Jurkat, Clone E6-1 (cell line): Measurements from ENCODE around the gene C1QTNF1.

Source experiments
- DNase-seq: peaks from one replicate; pipeline ENCODE4 v3.0.0-alpha.2; 2011; ENCODE audit warnings: low read depth, low spot score
- H3K4me3 ChIP-seq: 2 replicates; pipeline ENCODE4 v1.5.1; 2011; ENCODE audit warnings: mild to moderate bottlenecking, low read length, control low read depth, moderate library complexity

C1QTNF1 gene

DNA sequence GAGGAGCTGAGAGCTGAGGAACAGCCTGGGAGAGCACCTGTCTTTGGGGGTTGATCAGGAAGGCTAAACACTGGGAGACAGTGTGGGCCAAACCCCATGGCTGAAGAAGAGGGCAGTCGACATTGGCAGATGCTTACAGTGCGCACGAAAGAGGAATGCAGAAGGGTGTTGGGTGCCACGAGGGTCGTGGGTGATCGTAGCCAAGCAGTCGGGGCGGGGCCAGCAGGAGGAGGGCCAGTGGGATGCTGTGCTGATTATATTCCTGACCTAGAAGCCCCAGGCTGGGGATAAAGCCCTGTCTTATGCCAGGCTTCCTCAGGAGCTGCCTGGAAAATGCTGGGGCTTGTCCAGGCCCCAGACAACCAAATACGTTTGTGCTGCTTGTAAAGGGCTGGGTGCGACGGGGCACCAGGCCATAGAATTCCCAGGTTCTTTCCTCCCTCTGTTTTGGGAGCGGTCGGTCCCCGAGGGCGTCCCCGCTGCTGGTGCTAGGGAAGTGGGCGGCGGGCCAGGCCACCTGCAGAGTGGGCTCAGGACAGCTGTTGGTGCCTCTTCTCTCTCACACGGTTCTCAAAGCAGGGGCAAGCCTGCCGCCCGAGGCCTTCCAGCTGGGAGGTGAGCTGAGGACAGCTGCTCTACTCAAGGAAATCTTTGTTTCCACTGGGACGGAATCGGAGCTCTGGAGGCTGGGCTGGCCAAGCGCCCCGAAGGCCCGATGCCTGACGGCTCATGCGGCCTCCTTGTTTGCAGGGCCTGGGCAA lies 10.0 kb downstream of the C1QTNF1 start:
- no peak for DNase-seq
- no peak overlapping the region for H3K4me3 ChIP-seq

DNA sequence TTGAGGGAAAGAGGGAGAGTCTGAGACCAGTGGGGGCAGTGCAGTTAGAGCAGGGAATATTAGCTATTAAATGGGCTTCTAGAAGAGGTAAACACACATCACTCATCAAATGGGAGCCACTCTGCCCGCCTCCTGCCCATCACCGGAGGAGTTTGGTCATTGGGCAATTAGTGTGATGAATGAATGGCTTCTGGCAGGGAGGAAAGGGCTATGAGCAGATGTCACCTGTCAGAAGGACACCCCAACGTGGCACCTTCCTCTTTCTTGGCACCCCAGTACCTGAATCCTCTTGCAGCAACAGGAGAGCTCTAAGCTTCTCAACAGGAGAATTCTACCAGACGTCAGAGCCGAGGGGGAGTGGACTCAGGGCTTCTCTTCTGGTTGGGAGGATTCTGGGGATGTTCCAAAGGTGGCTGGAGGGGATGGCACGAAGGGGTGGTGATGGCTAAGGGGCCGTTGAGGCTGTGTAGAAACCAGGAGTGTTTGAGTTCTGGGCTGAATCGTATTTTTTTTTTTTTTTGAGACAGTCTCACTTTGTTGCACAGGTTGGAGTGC lies 11.0 kb downstream of the C1QTNF1 start:
- DNase-seq, result no peak
- no peak overlapping the region for H3K4me3 ChIP-seq

DNA sequence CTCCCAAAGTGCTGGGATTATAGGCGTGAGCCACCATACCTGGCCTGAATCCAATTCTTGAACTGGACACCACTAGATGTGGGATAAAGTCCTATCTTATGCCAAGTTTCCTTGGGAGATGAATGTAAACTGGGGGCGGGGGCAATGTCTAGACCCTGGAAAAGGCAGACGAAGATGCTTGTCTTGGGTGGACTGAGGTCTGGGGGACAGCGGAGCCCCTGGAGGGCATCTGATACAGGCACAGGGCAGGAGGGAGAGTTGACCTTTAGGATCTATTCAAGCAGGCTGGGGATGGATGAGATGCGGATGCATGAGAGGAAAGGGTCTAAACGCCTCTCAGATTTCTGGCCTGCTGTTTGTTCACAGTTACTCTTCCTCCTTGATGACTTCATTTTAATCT lies 11.7 kb downstream of the C1QTNF1 start:
- no peak overlapping the region for H3K4me3 ChIP-seq
- DNase-seq, result no peak

DNA sequence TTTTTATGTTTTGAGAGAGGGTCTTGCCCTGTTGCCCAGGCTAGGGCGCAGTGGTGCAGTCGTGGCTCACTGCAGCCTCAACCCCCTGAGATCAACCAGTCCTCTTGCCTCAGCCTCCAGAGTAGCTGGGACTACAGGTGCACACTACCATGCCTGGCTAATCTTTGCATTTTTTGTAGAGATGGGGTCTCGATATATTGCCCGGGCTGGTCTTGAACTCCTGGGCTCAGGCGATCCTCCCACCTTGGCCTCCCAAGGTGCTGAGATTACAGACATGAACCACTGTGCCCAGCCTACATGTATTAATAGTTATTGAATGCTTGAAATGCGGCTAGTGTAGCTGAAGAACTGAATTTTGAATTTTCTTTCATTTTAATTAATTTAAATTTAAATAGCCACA lies 12.2 kb downstream of the C1QTNF1 start:
- no peak for DNase-seq
- no peak overlapping the region for H3K4me3 ChIP-seq

DNA sequence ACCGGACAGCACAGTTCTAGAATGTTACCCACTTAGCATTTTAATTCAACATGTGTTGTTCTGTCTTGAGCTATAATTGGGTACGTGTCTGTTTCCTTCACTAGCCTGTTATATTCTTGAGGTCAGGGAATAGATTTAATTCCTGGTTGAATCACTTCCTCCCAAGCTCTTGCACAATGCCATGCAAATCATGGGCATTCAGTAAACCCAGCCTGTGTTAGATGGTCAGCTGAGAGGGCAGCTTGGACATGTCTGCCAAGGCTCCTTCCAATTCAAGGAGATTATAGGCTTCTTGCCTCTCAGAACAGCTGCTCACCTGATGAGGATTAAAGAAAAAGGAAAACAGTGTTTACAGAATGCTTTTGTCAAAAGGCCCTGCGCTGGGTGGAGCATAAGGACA lies 12.6 kb downstream of the C1QTNF1 start:
- DNase-seq, result no peak
- H3K4me3 ChIP-seq, result no peak overlapping the region

DNA sequence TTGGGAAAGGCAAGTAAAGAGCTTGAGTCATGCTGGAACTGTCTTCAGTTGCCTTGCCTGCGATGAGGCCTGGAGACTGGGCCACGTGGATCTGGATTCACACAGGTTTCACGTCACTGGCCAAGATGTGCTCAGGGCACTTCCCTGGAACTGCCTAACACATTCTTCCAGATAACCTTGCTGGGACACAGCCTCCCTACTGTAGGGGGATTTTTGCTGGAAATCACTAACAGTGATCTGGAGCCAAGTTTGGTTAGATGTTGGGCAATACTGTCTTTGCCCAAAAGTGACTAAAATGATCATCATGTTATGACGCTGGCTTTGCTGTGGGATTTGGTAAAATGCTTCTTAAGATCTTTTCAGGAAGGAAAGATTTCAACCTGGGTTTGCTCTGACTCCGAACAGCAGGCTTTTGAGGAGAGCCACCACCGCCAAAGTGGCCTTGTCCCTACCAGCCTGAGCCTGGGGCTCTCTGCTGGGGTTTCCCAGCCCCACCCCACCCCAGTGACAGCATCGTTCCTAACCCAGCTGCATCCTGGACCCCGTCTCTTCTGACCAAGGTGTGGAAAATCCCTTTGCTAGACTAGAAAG lies 14.7 kb downstream of the C1QTNF1 start:
- no peak overlapping the region for H3K4me3 ChIP-seq
- DNase-seq, result no peak

DNA sequence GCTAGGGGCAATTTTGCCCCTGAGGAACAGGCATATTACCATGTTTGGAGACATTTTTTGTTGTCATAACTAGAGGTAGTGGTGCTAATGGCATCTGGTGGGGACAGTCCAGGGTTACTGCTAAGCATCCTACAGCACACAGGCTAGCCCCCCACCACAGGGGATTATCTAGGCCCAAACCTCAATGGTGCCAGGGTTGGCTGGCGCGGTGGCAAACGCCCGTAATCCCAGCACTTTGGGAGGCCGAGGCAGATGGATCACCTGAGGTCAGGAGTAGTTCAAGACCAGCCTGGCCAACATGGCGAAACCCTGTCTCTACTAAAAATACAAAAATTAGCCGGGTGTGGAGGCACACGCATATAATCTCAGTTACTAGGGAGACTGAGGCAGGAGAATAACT lies 15.2 kb downstream of the C1QTNF1 start:
- H3K4me3 ChIP-seq, result no peak overlapping the region
- DNase-seq, result no peak

DNA sequence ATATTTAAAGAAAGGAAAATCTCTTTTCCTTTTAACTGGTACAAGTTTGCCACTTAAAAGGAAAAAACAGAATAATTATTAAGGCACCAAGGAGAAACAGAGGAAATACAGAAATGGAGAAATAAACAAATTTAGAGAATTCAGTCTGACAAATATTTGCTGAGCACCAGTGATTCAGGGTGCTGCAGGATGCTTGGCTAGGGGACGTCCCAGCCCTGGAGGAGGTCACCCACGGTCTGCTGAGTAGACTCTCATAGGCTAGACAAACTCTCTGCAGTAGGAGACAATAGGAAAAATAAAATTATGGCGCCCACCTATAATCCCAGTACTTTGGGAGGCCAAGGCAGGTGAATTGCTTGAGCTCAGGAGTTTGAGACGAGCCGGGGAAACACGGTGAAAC lies 15.9 kb downstream of the C1QTNF1 start:
- no peak for DNase-seq
- H3K4me3 ChIP-seq, result no peak overlapping the region

DNA sequence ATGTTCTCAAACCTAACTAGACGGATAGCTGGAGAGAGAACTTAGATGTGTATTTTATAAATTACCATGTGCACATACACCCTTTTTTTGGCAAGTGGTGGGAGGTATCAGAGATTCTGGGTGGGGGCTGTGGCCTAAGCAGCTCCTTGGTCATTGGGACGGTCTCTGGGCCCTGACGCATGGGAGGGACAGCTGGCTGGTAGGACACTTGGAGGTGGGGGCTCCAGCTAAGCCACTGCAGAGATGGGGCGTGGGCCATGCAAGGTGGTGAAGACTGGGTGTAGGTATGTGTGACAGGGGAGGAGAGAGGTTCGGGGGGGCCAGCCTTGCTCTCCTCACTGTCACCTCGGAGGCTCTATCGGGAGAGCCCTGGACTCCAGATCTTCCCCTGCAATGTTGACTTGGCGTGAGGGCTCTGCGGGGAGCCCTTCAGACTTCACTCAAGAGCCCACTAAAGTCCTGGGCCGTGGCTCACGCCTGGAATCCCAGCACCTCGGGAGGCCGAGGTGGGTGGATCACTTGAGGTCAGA lies 17.1 kb downstream of the C1QTNF1 start:
- no peak for DNase-seq

DNA sequence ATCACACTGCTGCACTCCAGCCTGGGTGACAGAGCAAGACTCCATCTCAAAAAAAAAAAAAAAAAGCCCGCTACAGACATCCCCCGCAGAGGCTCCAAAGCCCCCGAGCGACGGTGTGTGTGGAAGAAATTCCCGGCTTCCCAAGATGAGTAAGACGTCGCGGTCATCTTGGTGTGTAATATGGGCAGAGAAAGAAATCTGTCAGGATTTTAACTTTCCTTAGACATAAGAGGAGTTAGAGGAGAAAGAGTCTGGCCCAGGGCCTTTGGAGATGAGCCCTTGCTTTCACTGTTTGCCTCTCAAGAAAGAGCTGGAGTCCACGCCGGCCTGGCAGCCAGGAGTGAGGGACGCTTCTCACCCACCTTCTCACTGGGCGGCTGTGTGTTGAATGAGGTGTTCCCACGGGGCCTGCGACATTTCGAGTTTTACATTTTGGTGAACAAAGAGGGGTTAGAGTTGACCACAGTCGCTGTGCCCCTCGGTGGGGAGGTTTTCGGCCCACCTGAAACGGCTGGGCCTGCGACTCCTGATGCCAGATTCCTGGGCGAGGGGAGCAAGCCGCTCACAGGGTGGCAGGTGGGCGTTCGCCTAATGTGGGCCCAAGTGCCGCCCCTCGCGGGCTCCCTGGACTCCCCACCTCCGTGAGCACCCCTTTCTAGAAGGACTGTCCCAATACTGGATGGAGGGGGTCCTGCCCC lies 17.9 kb downstream of the C1QTNF1 start:
- no peak for DNase-seq
- no peak overlapping the region for H3K4me3 ChIP-seq

More for the DNA sequence above, 17.1 kb downstream of the C1QTNF1 start:
- no peak overlapping the region for H3K4me3 ChIP-seq

DNA sequence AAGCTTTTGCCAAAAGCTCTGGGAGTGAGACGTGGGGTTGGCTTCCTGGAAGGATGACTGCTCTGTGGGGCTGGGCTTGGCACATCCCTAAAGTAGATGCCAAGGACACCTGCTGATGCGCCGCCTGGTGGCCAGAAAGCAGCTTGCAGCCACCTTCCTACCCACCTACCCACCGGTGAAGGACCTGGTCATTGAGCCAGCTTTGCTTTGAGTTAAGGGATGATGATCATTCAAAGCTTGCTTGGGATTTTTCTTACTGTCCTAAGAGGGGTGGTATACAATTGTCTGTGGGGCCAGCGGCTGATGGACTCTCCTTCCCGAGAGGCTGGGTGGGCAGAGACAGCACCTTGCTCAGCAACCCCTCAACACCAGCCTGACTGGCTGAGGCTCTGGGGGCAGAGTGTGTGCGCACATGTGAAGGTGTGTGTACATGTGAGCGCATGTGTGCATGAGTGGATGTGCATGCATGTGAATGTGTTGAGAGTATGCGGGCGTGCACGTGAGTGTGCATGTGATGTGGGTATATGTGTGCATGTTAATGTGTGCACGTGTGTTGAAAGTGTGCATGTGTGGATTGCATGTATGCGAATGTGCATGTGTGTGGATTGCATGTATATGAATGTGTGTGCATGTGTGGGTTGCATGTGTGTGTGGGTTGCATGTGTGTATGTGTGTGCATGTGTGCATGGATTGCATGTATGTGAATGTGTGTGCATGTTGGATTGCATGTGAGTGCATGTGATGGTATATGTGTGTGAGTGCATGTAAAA lies 18.6 kb downstream of the C1QTNF1 start:
- peak; percentile 32 for DNase-seq
- no peak overlapping the region for H3K4me3 ChIP-seq

DNA sequence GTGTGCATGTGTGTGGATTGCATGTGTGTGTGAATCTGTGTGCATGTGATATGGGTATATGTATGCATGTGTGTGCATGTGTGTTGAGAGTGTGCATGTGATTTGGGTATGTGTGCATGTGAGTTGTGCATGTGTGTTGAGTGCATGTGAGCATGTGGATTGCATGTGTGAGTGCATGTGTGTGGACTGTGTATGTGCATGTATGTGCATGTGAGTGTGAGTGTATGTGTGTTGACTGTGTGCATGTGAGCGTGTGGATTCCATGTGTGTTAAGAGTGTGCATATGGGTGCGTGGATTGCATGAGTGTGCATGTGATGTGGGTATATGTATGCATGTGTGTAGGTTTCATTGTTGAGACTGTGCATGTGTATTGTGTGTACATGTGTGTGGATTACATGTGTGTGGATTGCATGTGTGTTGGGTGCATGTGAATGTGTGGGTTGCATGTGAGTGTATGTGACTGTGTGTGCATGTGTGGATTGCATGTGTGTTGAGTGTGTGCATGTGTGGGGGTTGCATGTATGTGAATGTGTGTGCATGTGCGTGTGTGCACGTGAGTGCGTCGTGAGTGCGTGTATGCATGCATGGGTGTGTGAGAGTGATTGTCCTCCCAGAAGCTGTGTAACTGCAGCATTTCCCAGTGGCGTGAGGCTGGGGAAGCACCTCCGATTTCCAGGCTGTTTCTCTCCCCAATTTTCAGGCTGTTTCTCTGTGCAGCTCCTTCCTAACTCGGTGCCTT lies 19.4 kb downstream of the C1QTNF1 start:
- no peak overlapping the region for H3K4me3 ChIP-seq
- no peak for DNase-seq

DNA sequence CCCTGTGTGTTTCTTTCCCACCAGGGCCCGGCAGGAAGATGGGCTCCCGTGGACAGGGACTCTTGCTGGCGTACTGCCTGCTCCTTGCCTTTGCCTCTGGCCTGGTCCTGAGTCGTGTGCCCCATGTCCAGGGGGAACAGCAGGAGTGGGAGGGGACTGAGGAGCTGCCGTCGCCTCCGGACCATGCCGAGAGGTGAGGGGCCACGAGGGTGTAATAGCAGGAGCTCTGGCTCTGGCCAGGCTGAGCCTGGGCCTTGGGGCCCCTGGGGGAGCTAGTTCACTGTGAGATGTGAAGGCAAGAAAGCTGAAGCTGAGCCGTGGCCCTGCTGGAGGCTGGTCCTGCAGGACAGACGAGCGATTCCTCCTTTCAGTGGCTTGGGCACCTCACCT lies 20.0 kb downstream of the C1QTNF1 start:
- H3K4me3 ChIP-seq, result no peak overlapping the region
- DNase-seq, result no peak

DNA sequence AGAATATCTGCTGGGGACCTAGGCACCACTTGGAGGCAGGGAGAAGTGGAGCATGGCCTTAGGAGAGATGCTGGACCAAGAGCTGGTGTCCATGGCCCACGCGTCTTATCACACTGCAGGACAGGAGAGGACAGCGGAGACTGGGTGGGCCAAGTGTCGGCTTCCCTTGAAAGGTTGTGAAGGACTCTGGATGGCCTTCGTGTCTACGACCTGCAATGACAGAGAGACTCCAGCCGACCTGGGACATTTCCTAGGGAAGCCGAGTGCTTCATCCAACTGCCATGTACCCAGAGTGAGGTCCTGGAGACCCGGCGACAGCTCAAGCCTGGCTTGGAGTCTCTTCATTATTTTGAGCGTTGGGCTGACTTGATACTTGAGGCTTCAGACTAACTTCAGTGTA lies 20.5 kb downstream of the C1QTNF1 start:
- DNase-seq, result no peak

DNA sequence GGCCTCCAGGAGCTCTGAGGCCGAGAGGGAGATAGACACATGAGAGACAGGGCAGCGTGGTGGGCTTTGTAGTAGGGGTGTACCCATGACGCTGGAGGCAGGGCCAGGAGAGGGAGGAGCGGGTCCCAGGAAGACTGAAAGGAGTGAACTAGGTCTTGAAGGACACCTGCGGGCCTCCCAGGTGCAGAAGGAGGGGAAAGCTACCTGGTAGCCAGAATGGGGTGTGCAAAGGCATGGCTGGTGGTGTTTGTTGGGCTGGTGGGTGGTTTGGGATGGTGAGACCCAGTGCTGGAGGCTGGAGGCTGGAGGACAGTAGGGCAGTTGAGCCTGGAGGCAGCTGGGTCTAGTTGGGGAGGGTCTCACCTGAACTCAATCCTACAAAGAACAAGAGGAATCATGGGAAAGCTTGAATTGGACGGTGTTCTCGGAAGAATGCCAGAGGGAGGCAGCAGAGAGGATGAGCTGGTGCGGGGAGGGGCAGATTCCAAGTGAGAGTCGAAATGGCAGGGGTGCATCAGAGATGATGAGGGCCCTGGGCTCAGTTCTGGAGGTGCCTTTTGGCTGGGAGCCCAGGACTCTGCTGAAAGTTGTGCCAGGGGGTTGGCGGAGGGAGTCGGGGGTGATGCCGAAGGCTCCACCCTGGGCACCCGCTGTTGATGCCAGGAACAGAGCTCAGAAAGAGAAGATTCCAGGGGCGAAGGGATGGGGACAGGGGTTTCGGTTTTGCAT lies 21.2 kb downstream of the C1QTNF1 start:
- DNase-seq, result no peak
- H3K4me3 ChIP-seq, result no peak overlapping the region

More for the DNA sequence above, 20.5 kb downstream of the C1QTNF1 start:
- no peak overlapping the region for H3K4me3 ChIP-seq

DNA sequence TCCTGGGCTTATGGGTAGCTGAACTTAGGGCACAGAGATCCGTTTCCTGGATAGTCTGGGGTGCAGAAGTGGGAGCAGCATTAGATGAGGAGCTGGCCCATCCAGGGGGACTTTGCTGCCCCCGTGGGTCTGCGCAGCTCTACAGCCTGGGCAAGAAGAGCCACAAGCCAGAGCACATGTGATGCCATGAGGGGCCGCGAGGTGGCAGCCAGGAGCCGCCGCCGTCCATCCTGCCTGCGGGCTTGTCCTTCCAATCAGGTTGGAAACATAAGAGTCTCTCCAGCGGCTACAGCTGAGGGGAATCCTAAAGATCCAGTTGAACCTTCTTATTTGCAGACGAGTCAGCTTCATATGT lies 21.9 kb downstream of the C1QTNF1 start:
- DNase-seq, result peak; percentile 37
- no peak overlapping the region for H3K4me3 ChIP-seq

DNA sequence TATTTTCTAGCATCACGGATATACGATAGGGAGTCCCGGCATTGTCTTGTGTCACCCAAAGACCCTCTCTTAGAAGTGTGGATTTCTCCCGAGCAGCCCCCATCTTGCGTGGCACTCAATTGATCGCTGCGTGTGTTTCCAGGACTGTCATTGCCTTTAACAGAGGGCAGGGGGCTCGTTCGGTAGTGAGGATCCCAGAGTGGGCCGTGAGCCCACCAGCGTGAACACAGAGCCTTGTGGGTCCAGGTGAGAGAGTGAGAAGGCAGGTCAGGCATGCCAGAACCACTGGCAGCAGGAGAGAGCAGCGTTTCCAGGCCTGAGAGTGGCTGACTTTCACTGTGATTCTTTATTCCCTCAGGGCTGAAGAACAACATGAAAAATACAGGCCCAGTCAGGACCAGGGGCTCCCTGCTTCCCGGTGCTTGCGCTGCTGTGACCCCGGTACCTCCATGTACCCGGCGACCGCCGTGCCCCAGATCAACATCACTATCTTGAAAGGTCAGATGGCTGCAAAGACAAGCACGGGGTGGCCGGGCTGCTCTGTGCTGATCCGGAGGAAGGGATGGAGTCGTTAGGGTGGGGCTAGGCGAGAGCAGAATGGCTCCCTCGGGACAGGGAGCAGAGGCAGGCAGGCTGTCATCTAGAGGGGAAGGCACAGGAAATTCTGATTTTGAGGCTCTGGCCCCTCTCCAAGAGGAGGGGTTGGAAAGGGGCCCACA lies 22.4 kb downstream of the C1QTNF1 start:
- DNase-seq, result no peak
- H3K4me3 ChIP-seq, result no peak overlapping the region

DNA sequence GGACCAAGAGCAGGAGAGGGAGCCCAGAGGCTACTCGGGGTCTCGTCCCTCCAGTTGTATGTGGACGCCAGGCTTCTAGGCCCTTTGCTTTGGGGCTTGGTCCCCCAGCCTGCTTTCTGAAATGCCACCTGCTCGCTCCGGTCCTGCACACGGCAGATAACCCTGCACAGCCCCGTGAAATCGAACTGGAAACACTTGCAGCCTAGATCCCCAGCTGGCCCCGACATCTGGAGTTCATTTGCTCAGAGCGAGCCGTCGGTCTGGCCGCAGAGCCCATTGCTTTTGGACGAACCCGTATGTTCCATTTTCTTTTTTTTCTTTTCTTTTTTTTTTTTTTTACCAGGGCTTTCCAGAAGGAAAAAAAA lies 22.9 kb downstream of the C1QTNF1 start:
- no peak overlapping the region for H3K4me3 ChIP-seq
- DNase-seq, result no peak
